Fibroblast of lung (primary cell): ENCODE measurements around the gene DUS1L.

Experiments used
- EZH2 ChIP-seq: IDR thresholded peaks from 2 replicates; pipeline ENCODE4 v1.5.1; 2012; ENCODE audit warnings: low read length, control low read depth, mild to moderate bottlenecking; ENCODE audit errors: missing control alignments
- TF ChIP-seq, protein P1 (sequence below), 2 donors: IDR thresholded peaks in 1 of 2; conservative IDR thresholded peaks in 1 of 2; 1 replicate in 1 of 2; 2 replicates in 1 of 2; pipeline ENCODE4 v1.5.1; 2011 to 2012; ENCODE audit warnings: low read length in 2 of 2, control low read depth in 1 of 2, inconsistent platforms in 1 of 2, low read depth in 1 of 2, mild to moderate bottlenecking in 1 of 2

DNA sequence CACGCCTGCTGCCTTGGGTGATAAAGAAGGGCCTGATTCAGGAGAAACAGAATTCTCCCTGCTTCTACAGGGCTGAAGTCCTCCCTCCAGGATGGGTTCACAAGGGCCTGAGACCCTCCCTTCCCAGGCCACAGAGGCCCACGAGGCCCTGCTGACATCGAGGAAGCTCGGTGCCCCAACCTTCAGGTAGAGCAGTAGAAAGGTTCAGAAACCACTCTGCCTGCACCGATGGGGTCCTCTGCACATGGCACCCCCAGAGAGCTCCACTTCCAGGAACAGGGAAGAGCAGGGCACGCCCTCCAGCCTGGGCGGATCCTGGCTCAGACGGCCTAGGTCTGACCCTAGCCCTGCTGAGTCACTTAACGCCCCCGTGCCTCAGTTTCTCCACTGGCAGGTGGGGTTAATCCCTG is 43.7 kb downstream of the DUS1L start:
- TF ChIP-seq, protein P1, sequence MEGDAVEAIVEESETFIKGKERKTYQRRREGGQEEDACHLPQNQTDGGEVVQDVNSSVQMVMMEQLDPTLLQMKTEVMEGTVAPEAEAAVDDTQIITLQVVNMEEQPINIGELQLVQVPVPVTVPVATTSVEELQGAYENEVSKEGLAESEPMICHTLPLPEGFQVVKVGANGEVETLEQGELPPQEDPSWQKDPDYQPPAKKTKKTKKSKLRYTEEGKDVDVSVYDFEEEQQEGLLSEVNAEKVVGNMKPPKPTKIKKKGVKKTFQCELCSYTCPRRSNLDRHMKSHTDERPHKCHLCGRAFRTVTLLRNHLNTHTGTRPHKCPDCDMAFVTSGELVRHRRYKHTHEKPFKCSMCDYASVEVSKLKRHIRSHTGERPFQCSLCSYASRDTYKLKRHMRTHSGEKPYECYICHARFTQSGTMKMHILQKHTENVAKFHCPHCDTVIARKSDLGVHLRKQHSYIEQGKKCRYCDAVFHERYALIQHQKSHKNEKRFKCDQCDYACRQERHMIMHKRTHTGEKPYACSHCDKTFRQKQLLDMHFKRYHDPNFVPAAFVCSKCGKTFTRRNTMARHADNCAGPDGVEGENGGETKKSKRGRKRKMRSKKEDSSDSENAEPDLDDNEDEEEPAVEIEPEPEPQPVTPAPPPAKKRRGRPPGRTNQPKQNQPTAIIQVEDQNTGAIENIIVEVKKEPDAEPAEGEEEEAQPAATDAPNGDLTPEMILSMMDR (conservative IDR thresholded peaks at IDR 0.05 in 1 of 2, IDR thresholded peaks at IDR 0.05 in 1 of 2; ENCODE audit: low read depth in 1 of 2, low read length in 2 of 2) = no peak
- no peak for TF ChIP-seq EZH2
